T47D (cell line): Measurements from ENCODE around the gene CAMK2A.
"Not testable (repeated sequence)": the region's sequence is repeated elsewhere in the genome, so short reads cannot be mapped to it uniquely, and the experiment has no call there.

Experiments used
- DNase-seq, 2 experiments: peaks; one replicate each; pipeline versions ENCODE4 v3.0.0 to v3.0.0-alpha.2; 2011 to 2012; ENCODE audit warnings: low read depth in 1 of 2, low spot score in 1 of 2
- JUND ChIP-seq: IDR thresholded peaks from 2 replicates; pipeline ENCODE4 v1.6.1; 2012; ENCODE audit warnings: low read depth
- in situ Hi-C: cut with HindIII; loops from 2 replicates; pipeline ENCODE4 v1.10.0; 2016; ENCODE audit warnings: low sequenced_read_pairs, low pct_unique_long_range_greater_than_20kb

Gene CAMK2A

DNA sequence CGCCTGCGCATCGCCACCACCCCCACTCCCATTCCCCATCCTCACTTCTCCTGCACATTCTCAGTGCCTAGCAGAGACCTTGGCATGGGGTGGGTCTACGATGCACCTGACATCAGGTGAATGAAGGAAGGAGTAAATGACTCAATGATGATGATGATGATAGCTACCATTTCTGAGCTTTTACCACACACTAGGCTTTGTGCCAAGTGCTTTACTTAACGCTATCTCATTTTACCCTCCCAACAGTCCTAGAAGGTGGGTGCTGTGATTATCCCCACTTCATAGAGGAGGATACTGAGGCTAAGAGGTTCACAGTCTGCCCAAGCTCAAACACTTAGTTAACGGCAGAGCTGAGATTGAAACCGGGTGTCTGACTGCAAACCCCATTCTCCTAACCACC lies 27.1 kb downstream of the CAMK2A start:
- in situ Hi-C loops = no loop called here
- DNase-seq = no peak
- no peak for TF ChIP-seq JUND

DNA sequence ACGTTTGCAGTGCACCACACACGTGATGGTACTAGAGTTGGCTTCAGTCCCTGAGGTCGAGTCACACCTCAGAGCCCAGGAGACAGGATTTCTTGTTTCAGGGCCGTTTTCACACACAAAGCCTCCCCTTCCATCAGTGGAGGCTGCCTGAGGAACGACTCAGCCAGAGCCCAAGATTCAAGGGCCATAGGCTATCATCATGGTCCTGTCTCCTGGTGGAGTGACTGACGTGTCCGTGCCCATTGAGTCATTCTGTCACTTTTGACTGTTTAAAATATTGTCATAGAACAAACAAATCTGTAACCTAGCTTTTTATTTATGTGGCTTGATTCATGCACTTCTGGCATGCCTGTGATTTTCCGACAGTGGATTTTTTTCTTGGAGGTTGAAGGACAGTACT lies 28.3 kb downstream of the CAMK2A start:
- in situ Hi-C loops = no loop called here
- DNase-seq = no peak

DNA sequence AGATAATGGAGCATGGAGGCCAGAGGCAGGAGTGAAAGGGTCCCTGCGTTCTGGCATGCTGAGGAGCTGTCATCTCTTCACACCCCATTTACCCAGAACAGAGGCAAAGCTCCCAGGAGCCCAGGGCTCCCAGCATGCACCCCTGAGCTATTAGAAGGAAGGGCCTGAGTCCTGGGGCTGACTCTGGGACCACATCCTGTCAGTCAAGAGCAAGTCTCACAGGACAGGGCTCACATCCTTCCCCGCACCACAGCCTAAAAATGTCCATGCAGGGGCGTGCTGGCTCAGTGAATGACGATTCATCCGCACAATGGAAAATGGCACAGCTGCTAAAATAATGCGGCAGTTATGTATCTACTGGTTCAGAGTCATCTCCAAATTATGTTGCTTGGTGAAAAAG lies 31.4 kb downstream of the CAMK2A start:
- DNase-seq = no peak
- in situ Hi-C loops = no loop called here

More for the DNA sequence above, 28.3 kb downstream of the CAMK2A start:
- TF ChIP-seq JUND = no peak

DNA sequence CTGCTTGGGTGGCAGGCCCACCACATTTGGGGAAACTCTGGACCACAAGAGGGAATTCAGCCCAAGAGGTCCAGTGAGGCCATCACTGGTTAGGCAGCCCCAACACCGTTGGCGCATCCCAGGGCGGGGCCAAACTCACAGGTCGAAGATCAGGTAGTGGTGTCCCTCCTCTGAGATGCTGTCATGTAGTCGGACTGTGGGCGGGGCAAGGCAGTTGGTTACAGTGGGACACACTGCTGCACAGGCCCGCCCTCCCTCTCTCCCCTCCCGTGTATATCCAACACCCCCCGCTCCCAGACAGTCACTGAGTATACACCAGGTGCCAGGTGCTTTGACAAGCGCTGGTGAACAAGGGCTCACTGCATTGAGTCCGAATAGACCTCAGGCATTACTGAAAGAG lies 32.1 kb downstream of the CAMK2A start:
- no peak for DNase-seq
- in situ Hi-C loops = no loop called here
- no peak for TF ChIP-seq JUND

More for the DNA sequence above, 31.4 kb downstream of the CAMK2A start:
- no peak for TF ChIP-seq JUND

DNA sequence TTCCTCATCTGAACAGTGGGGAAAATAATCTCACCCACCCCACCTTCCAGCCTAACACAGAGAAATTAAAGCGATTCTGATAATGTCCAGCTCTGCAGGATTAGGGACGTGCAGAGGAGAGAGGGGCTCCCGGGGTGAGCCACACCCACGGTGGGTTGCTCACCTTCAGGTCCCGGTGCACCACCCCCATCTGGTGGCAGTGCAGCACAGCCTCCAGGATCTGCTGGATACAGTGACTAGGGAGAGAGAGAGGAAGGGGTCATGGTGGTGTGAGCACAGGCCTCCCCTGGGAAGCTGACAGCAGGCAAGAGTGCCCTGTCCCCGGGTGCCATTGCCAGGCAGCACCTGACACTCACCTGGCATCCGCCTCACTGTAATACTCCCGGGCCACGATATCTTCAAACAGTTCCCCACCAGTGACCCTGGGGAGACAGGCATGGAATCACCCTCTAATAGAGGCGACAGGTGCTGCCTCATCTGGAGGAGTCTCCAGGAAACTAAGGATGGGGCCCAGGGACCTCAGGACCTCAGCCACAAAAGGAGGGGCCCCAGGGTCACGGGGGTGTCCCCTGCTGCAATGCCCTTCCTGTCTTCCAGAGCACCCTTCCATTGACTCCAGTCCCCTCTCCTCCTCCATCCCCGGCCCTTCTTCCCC lies 33.0 kb downstream of the CAMK2A start:
- DNase-seq = no peak
- in situ Hi-C loops = no loop called here
- TF ChIP-seq JUND = no peak

DNA sequence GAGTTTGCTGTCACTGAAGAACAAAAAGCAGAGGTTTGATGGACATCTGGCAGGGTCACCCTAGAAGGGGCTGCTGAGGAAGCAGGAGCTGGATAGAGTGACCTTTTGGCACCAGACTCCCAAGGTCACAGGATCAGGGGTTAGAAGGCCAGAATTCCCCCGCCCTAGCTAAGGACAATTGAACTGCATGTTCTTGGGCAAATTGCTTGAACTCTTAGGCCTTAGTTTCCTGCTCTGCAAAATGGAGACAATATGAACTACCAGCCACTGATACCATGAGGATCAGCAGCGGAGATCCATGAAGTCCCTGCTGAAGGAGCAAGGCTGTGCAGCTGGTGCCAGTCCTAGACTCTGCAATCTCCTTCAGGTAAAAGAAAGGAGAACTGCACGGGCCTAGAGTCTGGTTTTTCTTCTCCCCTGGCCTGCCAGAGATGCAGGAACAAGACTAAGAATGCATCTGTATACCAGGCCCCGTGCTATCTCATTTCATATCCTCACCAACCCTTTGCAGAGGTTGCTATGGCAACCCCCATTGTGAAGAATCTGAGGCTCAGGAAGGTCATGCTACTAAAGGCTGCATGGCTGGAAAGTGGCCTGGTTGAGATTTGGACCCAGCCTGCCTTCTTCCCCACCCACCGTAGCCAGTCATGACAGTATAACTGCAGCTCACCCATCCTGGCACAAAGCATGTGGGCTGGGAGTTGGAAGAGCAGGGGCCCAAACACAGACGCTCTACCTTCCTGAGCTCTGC lies 33.7 kb downstream of the CAMK2A start:
- DNase-seq = no peak
- TF ChIP-seq JUND = no peak
- in situ Hi-C loops = no loop called here

DNA sequence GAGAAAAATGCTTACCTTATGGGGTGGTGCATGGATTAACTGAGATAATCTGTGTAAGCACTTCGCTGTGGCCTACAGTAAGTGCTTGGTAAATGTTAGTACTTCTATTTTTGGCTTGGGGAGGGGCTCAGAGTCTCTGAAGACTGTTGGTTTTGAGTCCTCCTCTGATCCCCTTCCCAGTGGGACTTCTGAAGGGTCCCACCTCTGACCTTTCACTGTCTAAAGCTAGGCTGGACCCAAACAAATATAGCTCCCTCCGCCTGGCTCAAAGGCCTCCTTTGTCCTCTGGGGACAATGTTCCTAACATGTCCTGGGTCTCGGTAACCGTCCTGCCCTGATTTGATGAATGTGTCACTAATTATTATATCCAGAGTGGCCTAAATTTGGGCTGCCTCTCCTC lies 34.8 kb downstream of the CAMK2A start:
- in situ Hi-C loops = no loop called here

DNA sequence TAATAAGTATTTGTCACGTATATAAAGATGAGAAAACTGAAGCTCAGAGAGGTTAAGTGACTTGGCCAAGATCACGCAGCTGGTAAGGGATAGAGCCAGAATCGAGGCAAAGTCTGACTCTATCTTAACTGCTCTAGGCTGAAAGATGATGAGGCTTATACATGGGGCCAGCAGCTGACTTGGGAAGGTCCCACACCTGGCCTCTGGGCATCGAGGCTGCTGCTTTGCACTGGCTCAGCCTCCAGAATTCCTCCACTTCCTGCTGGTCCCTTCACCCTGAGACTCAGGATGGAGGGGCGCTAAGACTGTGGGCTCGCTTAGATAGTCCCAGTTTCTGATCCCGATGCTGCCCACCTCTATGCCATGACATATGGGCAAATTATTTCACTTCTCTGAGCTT lies 35.2 kb downstream of the CAMK2A start:
- no peak for DNase-seq
- in situ Hi-C loops = no loop called here
- TF ChIP-seq JUND = no peak

More for the DNA sequence above, 34.8 kb downstream of the CAMK2A start:
- no peak for DNase-seq
- TF ChIP-seq JUND = no peak

DNA sequence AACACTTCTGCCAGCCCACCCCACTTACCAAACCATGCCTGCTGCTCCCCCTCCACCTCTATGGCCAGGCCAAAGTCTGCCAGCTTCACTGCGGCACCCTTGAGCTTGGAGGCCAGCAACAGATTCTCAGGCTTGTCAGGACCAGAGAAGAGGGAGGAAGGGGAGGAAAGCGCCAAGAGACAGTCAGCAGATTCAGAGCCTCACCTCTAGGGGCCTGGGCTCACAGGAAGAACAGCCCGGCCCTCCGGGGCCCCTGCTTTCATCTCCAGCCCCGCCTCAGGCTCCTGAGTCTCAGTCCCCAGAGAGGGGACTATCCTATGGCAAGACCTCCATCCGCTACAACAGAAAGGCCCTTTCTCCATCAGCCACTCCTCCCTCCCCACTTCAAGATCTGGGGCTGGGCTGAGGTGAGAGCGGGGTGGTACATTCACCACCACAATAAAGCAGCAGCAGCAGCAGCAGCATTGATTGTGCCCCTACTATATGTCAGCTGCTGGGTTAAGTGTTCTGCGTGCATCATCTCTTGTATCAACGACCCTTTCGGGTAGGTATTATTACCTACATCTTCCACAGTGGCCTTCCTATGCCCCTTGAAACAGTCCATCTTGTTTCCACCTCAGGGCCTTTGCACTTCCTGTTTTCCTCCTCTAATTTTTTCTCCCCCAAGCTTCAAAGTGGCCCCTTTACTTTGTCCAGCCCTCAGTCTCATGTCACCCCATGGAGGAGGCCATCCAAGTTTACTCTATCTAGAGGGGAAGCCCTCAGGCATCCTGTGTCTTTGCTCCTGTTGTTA lies 36.0 kb downstream of the CAMK2A start:
- no peak for DNase-seq
- in situ Hi-C loops = no loop called here
- TF ChIP-seq JUND = no peak

DNA sequence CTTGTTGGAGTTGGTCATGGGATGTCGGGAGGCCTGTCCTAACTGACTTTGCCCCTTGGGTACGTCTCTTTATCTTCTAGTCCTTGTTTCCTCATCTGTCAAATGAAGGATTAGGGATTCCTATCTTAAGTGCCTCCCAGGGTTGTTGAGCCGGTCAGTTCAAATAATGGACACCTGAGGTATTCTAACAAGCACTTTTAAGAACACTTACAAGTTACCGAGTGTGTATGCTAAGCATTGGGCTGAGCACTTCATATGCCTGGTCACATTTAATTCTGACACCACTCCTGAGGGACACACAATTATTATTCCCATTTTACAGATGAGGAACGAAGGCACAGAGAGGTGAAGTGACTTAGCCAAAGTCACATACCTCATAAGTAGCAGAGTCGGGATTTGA lies 37.1 kb downstream of the CAMK2A start:
- no peak for TF ChIP-seq JUND
- in situ Hi-C loops = no loop called here

DNA sequence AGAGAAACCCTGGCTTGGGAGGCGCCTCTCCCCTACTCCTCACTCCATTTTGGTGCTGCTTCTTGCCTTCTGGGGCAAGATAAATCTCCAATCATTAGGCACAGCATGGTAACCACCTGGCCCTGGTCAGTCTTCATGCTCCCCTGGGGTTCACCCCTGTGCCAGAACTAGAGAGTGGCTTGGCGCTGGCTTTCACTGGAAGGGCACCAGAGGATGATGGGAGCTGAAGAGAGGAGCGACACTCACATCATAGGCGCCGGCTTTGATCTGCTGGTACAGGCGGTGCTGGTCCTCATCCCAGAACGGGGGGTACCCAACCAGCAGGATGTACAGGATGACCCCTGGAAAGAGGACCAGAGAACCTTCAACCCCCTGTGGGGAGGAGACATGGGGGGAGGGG lies 38.1 kb downstream of the CAMK2A start:
- DNase-seq = no peak
- in situ Hi-C loops = no loop called here
- TF ChIP-seq JUND = no peak

More for the DNA sequence above, 37.1 kb downstream of the CAMK2A start:
- no peak for DNase-seq

DNA sequence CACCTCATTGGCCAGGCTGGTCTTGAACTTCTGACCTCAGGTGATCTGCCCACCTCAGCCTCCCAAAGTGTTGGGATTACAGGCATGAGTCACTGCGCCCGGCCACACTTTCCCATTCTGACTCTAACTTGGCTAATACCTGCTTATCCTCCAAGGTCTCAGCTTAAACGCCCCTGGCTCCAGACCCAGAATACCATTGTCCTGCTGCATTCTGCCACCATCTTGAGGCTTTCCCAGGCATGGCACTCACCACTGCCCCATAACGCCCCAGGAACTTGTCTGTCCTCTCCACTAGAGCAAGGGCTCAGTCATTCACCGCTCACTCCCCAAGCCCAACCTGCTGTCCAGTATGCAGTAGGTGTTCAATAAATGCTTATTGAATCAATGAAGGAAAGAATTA lies 39.8 kb downstream of the CAMK2A start:
- DNase-seq = no peak
- TF ChIP-seq JUND = no peak
- in situ Hi-C loops = no loop called here

DNA sequence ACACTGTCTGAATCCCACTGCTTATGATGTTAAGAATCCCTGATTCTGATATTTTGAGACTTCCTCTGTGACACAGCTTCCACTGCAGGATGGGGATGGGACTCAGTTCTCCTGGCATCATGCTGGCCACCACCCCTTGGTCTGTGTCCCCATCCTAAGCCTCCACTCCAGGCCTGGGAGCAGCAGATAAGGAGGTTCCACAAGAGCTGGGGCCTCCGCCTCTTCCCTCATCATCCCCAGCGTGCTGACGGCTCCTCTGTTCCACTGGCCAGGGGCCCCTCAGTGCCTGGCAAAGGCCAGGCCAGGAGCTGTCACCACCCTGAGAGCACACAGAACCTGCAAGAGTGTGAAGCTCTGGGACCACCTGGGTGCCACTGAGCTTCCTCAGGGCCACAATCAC lies 40.6 kb downstream of the CAMK2A start:
- no peak for TF ChIP-seq JUND
- in situ Hi-C loops = no loop called here

DNA sequence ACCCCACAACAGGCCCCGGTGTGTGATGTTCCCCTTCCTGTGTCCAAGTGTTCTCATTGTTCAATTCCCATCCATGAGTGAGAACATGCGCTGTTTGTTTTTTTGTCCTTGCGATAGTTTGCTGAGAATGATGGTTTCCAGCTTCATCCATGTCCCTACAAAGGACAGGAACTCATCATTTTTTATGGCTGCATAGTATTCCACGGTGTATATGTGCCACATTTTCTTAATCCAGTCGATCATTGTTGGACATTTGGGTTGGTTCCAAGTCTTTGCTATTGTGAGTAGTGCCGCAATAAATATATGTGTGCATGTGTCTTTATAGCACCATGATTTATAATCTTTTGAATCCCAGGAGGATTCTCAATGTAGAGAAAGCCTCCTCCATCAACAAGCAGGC lies 41.1 kb downstream of the CAMK2A start:
- DNase-seq, in situ Hi-C loops: not testable (repeated sequence)

More for the DNA sequence above, 40.6 kb downstream of the CAMK2A start:
- no peak for DNase-seq
